Glutamatergic neuron (in vitro differentiated cells): ENCODE measurements around the gene TTLL13. TPM values are rescaled to one million over a fixed set of nuclear protein-coding genes. Genes with fewer than 3 reads are reported as not detected.
"Not testable (repeated sequence)": the region's sequence is repeated elsewhere in the genome, so short reads cannot be mapped to it uniquely, and the experiment has no call there.

Source experiments
- DNase-seq: peaks from one replicate; pipeline ENCODE4 v3.0.0; 2022
- H3K27ac Mint-ChIP-seq: one replicate; pipeline ENCODE4 v1.8.0; 2020; ENCODE audit warnings: mild to moderate bottlenecking, mixed read lengths, inconsistent platforms; ENCODE audit not compliant: unreplicated experiment
- H3K27me3 Mint-ChIP-seq: one replicate; pipeline ENCODE4 v1.8.0; 2020; ENCODE audit warnings: mild to moderate bottlenecking, moderate library complexity, mixed read lengths, inconsistent platforms; ENCODE audit not compliant: unreplicated experiment
- H3K36me3 Mint-ChIP-seq: one replicate; pipeline ENCODE4 v1.8.0; 2020; ENCODE audit warnings: mild to moderate bottlenecking, mixed read lengths, inconsistent platforms; ENCODE audit not compliant: unreplicated experiment
- H3K4me1 Mint-ChIP-seq: one replicate; pipeline ENCODE4 v1.8.0; 2020; ENCODE audit warnings: mild to moderate bottlenecking, low read depth, mixed read lengths, inconsistent platforms; ENCODE audit not compliant: unreplicated experiment
- H3K4me3 Mint-ChIP-seq: one replicate; pipeline ENCODE4 v1.8.0; 2020; ENCODE audit warnings: mild to moderate bottlenecking, mixed read lengths, inconsistent platforms; ENCODE audit not compliant: unreplicated experiment
- H3K9me3 Mint-ChIP-seq: one replicate; pipeline ENCODE4 v1.8.0; 2020; ENCODE audit warnings: mild to moderate bottlenecking, moderate library complexity, mixed read lengths, inconsistent platforms; ENCODE audit not compliant: unreplicated experiment
- total RNA-seq: library from RNA; stranded (reverse); fragmentation: NEBNext Ultra II Directional; extraction: Animal tissue kit (Norgen Biotek cat#: 25700); gene quantifications from one replicate; pipeline ENCODE4 v1.2.1, GENCODE V29; 2021; ENCODE audit not compliant: unreplicated experiment
- TF ChIP-seq, protein P1 (sequence below): fragments of 200-600 bp; sonication (generic); IDR thresholded peaks from one replicate; pipeline ENCODE4 v1.5.0; 2021; ENCODE audit not compliant: partially characterized antibody, unreplicated experiment

TTLL13 gene
- total RNA-seq, 1 donor from 2014 or later, result not detected

DNA sequence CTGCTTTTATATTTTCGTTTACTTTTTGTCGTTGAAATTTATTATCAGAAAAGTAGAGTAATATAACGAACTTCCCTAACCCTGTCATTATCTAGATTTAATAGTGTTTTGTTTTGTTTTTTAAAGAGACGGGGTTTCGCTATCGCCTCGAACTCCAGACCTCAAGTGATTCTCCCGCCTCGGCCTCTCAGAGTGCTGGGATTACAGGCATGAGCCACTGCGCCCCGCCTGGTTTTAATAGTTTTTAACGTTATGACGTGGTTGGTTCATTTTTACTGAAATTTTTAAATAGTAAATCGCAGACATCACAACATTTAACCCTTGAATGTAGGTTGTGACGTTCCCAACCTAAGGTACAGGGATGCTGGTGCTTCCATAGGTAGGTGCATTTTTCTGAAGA lies 17.1 kb downstream of the TTLL13 start:
- TF ChIP-seq, protein P1, sequence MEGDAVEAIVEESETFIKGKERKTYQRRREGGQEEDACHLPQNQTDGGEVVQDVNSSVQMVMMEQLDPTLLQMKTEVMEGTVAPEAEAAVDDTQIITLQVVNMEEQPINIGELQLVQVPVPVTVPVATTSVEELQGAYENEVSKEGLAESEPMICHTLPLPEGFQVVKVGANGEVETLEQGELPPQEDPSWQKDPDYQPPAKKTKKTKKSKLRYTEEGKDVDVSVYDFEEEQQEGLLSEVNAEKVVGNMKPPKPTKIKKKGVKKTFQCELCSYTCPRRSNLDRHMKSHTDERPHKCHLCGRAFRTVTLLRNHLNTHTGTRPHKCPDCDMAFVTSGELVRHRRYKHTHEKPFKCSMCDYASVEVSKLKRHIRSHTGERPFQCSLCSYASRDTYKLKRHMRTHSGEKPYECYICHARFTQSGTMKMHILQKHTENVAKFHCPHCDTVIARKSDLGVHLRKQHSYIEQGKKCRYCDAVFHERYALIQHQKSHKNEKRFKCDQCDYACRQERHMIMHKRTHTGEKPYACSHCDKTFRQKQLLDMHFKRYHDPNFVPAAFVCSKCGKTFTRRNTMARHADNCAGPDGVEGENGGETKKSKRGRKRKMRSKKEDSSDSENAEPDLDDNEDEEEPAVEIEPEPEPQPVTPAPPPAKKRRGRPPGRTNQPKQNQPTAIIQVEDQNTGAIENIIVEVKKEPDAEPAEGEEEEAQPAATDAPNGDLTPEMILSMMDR, result no peak
- Mint-ChIP-seq H3K9me3 (peaks cover 5% of the 10 kb centered on the region), H3K27ac (peak overlapping the region; percentile 98), H3K27me3 (peaks cover 5% of the 10 kb centered on the region), H3K4me3 (peak overlapping the region; percentile 99), H3K4me1 (peaks cover 13% of the 10 kb centered on the region), H3K36me3 (no peaks in the 10 kb centered on the region)
- DNase-seq, result no peak

DNA sequence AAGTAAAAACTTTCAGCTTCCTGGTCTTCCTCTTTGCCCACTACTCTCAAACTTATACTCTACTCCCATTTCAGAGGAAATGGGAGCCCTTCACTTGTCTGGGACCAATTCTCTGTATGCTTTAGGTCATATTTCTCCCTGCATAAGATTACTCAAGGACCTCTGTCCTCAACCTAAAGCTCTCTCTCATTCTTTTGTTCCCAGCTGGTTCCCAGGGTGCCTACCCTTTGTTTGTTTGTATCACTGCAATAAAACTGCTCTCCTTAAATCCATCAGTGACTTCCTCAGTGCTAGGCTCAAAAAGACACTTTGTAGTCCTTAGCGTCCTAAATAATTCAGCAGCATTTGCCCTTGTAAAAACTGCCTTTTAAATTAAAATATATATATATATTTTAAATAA lies 19.1 kb downstream of the TTLL13 start:
- Mint-ChIP-seq H3K4me1 (peaks cover 13% of the 10 kb centered on the region), H3K27me3 (peaks cover 5% of the 10 kb centered on the region), H3K27ac (peak overlapping the region; percentile 73), H3K36me3 (peaks cover 5% of the 10 kb centered on the region), H3K4me3 (peak overlapping the region; percentile 89), H3K9me3 (peaks cover 4% of the 10 kb centered on the region)
- TF ChIP-seq, protein P1, result no peak
- DNase-seq, result no peak

DNA sequence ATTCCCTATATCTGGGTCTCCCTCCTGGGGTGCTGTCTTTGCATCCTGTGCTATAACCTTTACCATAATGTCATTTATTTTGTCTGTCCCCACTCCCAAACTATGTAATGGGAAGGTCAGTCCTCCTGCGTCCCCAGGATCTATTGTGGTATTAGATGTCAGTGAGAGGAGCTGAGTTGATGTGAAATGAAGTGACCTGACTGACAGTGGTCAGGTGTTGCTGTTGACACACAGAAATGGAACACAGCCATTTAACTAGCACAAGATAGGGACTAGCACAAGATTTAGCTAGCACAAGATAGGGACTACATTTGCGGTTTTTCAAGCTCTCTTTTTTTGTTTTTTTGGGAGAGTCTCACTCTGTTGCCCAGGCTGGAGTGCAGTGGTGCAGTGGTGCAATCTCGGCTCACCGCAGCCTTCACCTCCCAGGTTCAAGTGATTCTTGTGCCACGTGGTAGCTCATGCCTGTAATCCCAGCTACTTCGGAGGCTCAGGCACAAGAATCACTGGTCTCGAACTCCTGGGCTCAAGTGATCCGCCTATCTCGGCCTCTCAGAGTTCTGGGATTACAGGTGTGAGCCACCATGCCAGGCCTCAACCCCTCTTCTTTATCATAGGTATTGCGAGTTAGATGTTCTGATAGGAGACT lies 21.3 kb downstream of the TTLL13 start:
- Mint-ChIP-seq H3K9me3 (peaks cover 4% of the 10 kb centered on the region), H3K4me1 (peaks cover 13% of the 10 kb centered on the region), H3K27ac (no peak overlapping the region), H3K27me3 (peaks cover 5% of the 10 kb centered on the region), H3K36me3 (peaks cover 15% of the 10 kb centered on the region), H3K4me3 (peak overlapping the region; percentile 45)
- TF ChIP-seq, protein P1, result no peak
- DNase-seq, result no peak

DNA sequence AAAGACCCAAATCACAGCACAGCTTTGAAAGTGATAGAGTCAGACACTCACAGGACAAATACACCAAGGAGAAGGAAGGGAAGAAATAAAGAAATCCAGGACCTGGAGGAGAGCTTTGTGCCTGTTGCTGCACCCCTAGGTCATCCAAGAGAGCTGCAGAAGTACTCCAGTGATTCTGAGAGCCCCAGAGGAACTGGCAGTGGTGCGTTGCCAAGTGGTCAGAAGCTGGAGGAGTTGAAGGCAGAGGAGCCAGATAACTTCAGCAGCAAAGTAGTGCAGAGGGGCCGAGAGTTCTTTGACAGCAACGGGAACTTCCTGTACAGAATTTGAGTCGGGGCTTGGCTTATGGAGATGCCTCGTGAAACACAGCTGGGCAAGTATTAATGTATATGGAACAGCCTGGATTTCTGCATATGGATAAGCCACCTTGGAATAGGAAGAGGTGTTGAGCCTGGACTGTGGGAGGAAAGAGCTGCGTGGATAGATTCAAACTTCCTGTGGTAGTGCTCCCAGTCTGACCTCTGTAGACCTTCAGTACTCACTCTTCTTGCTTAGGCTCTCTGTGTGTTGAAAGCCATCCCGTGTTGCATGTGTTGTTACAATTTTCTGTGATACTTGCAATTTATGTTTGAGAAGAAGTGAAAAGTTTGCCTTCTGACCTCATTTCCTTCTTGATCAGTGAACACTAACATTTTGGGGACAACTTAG lies 22.3 kb downstream of the TTLL13 start:
- TF ChIP-seq, protein P1, result no peak
- Mint-ChIP-seq H3K4me3 (no peak overlapping the region), H3K4me1 (peaks cover 13% of the 10 kb centered on the region), H3K36me3 (peaks cover 19% of the 10 kb centered on the region), H3K27ac (no peak overlapping the region), H3K9me3 (peaks cover 4% of the 10 kb centered on the region), H3K27me3 (peaks cover 2% of the 10 kb centered on the region)
- no peak for DNase-seq

DNA sequence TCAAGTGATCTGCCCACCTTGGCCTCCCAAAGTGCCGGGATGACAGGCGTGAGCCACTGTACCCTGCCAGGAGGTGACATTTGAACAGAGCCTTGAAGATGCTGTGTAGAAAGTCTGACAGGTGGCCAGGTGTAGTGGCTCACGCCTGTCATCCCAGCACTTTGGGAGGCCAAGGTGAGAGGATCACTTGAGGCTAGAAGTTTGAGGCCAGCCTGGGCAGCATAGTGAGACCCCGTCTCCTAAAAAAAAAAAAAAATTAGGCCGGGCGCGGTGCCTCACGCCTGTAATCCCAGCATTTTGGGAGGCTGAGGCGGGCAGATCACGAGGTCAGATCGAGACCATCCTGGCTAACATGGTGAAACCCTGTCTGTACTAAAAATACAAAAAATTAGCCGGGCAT lies 29.1 kb downstream of the TTLL13 start:
- H3K27ac Mint-ChIP-seq, H3K4me1 Mint-ChIP-seq, H3K9me3 Mint-ChIP-seq, H3K4me3 Mint-ChIP-seq, H3K27me3 Mint-ChIP-seq, DNase-seq: not testable (repeated sequence)
- peaks cover 14% of the 10 kb centered on the region for H3K36me3 Mint-ChIP-seq

DNA sequence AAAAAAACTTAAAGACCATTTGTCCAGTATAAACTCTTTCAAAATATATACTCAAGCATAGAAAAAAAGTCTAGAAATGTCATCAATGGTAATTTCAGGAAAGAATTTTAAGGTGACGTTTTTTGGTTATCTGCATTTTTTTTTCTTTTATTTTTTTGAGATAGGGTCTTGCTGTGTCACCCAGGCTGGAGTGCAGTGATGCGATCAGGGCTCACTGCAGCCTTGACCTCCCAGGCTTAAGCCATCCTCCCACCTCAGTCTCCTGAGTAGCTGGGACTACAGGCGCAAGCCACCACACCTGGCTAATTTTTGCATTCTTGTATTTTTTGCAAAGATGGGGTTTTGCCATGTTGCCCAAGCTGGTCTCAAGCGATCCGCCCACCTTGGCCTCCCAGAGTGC lies 31.4 kb downstream of the TTLL13 start:
- not testable (repeated sequence) for H3K27me3 Mint-ChIP-seq, DNase-seq, H3K4me1 Mint-ChIP-seq, H3K9me3 Mint-ChIP-seq, H3K4me3 Mint-ChIP-seq, H3K27ac Mint-ChIP-seq, H3K36me3 Mint-ChIP-seq

DNA sequence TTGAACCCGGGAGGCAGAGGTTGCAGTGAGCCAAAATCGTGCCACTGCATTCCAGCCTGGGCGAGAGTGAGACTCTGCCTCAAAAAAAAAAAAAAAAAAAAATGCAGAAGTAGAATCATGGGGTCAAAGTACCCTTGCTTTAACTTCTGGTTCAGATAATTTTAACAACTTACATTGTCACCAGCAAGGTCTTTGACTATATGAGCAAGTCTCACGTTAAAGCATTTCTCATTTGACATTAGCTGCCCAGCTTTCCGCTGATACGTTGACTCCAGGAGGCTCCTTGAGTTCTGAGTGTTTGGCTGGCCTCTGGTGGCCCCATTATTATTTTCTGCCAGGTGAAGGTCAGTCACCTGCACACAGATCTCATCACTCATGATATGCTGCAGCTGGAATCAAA lies 32.3 kb downstream of the TTLL13 start:
- H3K4me1 Mint-ChIP-seq, H3K27me3 Mint-ChIP-seq, H3K27ac Mint-ChIP-seq, DNase-seq, H3K36me3 Mint-ChIP-seq, H3K9me3 Mint-ChIP-seq, H3K4me3 Mint-ChIP-seq: not testable (repeated sequence)
